ENCODE data around the gene EMP2. TPM values are rescaled to one million over a fixed set of nuclear protein-coding genes. Genes with fewer than 3 reads are reported as not detected.
"Not testable (repeated sequence)": the region's sequence is repeated elsewhere in the genome, so short reads cannot be mapped to it uniquely, and the experiment has no call there.

The EMP2 gene
- total RNA-seq, 4 donors from 2014 or later = 7.9 to 13.5 (median 11.7) TPM

DNA sequence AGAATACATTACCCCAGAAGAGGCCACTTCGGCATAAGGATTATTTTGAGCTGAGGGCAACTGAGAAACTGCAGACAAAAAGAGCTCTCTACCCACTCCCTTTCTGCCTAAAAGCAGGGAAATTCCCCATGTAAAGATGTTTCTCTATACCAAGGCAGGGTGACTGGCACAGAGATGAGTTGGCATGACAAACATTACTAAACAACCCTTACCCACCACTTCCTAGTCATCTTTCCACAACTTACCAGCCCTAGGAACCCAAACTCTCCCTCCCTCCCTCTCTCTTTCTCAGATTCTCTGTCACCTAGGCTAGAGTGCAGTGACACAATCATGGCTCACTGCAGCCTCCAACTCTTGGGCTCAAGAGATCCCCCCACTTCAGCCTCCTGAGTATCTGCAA, 68.6 kb downstream of the EMP2 start:
- no peak for DNase-seq
- H3K27me3 ChIP-seq = no peaks in the 10 kb centered on the region
- in situ Hi-C loops (cut with MboI; ENCODE audit: low sequenced_read_pairs in 4 of 4) (loop anchor here (5.0 to 25.0 kb wide), 8 partner anchors 63 to 1950 kb away; no protein-coding TSS in a partner anchor), intact Hi-C loops (cut with DNase I; ENCODE audit: low total_unique reads) (loop anchor here (5.0 kb wide), 1 partner anchor 1945 kb away; no protein-coding TSS in a partner anchor)
- H3K36me3 ChIP-seq = no peaks in the 10 kb centered on the region
- H3K27ac ChIP-seq = no peak overlapping the region
- no peak overlapping the region for H3K4me3 ChIP-seq
- peaks cover 18 to 21% of the 10 kb centered on the region in 2 donors for H3K4me1 ChIP-seq
- no peaks in the 10 kb centered on the region for H3K9me3 ChIP-seq
- TF ChIP-seq POLR2A (IDR thresholded peaks at IDR 0.05) = no peak
- TF ChIP-seq, protein P1, sequence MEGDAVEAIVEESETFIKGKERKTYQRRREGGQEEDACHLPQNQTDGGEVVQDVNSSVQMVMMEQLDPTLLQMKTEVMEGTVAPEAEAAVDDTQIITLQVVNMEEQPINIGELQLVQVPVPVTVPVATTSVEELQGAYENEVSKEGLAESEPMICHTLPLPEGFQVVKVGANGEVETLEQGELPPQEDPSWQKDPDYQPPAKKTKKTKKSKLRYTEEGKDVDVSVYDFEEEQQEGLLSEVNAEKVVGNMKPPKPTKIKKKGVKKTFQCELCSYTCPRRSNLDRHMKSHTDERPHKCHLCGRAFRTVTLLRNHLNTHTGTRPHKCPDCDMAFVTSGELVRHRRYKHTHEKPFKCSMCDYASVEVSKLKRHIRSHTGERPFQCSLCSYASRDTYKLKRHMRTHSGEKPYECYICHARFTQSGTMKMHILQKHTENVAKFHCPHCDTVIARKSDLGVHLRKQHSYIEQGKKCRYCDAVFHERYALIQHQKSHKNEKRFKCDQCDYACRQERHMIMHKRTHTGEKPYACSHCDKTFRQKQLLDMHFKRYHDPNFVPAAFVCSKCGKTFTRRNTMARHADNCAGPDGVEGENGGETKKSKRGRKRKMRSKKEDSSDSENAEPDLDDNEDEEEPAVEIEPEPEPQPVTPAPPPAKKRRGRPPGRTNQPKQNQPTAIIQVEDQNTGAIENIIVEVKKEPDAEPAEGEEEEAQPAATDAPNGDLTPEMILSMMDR (IDR thresholded peaks at IDR 0.05 in 4 of 5, conservative IDR thresholded peaks at IDR 0.05 in 1 of 5) = no peak
- no peak for ATAC-seq

- in situ Hi-C loops (cut with MboI; ENCODE audit: low sequenced_read_pairs in 4 of 4) = loop anchor here (5.0 to 25.0 kb wide), 8 partner anchors 65 to 1948 kb away; no protein-coding TSS in a partner anchor
- Histone ChIP-seq H3K27me3 (no peaks in the 10 kb centered on the region), H3K4me1 (peaks cover 16 to 18% of the 10 kb centered on the region in 2 donors), H3K9me3 (no peaks in the 10 kb centered on the region), H3K27ac (no peak overlapping the region), H3K36me3 (no peaks in the 10 kb centered on the region), H3K4me3 (no peak overlapping the region)
- DNase-seq (no peak), ATAC-seq (no peak)
- TF ChIP-seq, protein P1 (IDR thresholded peaks at IDR 0.05 in 4 of 5, conservative IDR thresholded peaks at IDR 0.05 in 1 of 5) = no peak
- no peak for TF ChIP-seq POLR2A (IDR thresholded peaks at IDR 0.05)
- intact Hi-C loops (cut with DNase I; ENCODE audit: low total_unique reads) = loop anchor here (5.0 kb wide), 1 partner anchor 1943 kb away; no protein-coding TSS in a partner anchor
Measured at GRCh38 chr16:10510279-10510678, 70.1 kb downstream of the EMP2 start.

GRCh38 chr16:10509534-10510025, 70.8 kb downstream of the EMP2 start:
- peaks cover 9 to 11% of the 10 kb centered on the region in 2 donors for H3K4me1 ChIP-seq
- H3K36me3 ChIP-seq = no peaks in the 10 kb centered on the region
- TF ChIP-seq POLR2A (IDR thresholded peaks at IDR 0.05) = no peak
- TF ChIP-seq, protein P1 (IDR thresholded peaks at IDR 0.05 in 4 of 5, conservative IDR thresholded peaks at IDR 0.05 in 1 of 5) = peak; percentile 63 to 81 (median 74)
- peak; percentile 79 to 95 for ATAC-seq
- intact Hi-C loops (cut with DNase I; ENCODE audit: low total_unique reads) = loop anchor here (1.0 to 5.0 kb wide), 2 partner anchors 253 to 1942 kb away; no protein-coding TSS in a partner anchor
- no peak overlapping the region for H3K27ac ChIP-seq
- H3K4me3 ChIP-seq = no peak overlapping the region
- in situ Hi-C loops (cut with MboI; ENCODE audit: low sequenced_read_pairs in 4 of 4) = loop anchor here (5.0 to 25.0 kb wide), 9 partner anchors 65 to 1947 kb away; no protein-coding TSS in a partner anchor
- no peaks in the 10 kb centered on the region for H3K9me3 ChIP-seq
- no peaks in the 10 kb centered on the region for H3K27me3 ChIP-seq
- peak; percentile 30 to 47 for DNase-seq

DNA sequence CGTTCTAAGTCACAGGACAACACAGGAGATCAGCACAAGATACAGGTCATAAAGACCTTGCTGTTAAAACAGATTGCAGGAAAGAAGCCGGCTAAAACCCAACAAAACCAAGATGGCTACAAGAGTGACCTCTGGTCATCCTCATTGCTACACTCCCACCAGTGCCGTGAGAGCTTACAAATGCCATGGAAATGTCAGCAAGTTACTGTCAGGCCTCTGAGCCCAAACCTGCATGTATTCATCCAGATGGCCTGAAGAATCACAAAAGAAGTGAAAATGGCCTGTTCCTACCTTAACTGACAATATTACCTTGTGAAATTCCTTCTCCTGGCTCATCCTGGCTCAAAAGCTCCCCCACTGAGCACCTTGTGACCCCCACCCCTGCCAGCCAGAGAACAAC, 75.1 kb downstream of the EMP2 start:
- in situ Hi-C loops (cut with MboI; ENCODE audit: low sequenced_read_pairs in 4 of 4) = loop anchor here (5.0 to 25.0 kb wide), 3 partner anchors 248 to 1943 kb away; no protein-coding TSS in a partner anchor
- ATAC-seq; intact Hi-C loops (cut with DNase I; ENCODE audit: low total_unique reads): not testable (repeated sequence)

GRCh38 chr16:10504404-10504885, 76.0 kb downstream of the EMP2 start:
- TF ChIP-seq, protein P1 (IDR thresholded peaks at IDR 0.05 in 4 of 5, conservative IDR thresholded peaks at IDR 0.05 in 1 of 5) = no peak
- no peak for TF ChIP-seq POLR2A (IDR thresholded peaks at IDR 0.05)
- no peaks in the 10 kb centered on the region for H3K9me3 ChIP-seq
- H3K4me3 ChIP-seq = no peak overlapping the region
- no peak overlapping the region for H3K27ac ChIP-seq
- no peaks in the 10 kb centered on the region for H3K36me3 ChIP-seq
- in situ Hi-C loops (cut with MboI; ENCODE audit: low sequenced_read_pairs in 4 of 4) (loop anchor here (25.0 kb wide), 2 partner anchors 408 to 1942 kb away; no protein-coding TSS in a partner anchor), intact Hi-C loops (cut with DNase I; ENCODE audit: low total_unique reads) (no loop called here)
- no peaks in the 10 kb centered on the region for H3K4me1 ChIP-seq
- no peak for DNase-seq
- ATAC-seq = no peak
- H3K27me3 ChIP-seq = no peaks in the 10 kb centered on the region

More for the DNA sequence above, 75.1 kb downstream of the EMP2 start:
- H3K4me3 ChIP-seq, H3K4me1 ChIP-seq, H3K9me3 ChIP-seq, H3K27me3 ChIP-seq, H3K36me3 ChIP-seq, H3K27ac ChIP-seq, DNase-seq: not testable (repeated sequence)
